Right lobe of liver (tissue), 4 donors: ENCODE results near the gene PTBP1.

Experiments
- POLR2A ChIP-seq: fragments of 450-650 bp; IDR thresholded peaks from one replicate; pipeline ENCODE4 v1.6.1; 2017; ENCODE audit warnings: antibody characterized with exemption, mild to moderate bottlenecking
- TF ChIP-seq, protein P1 (sequence below), 4 donors: fragments of 200-600 bp in 3 of 4; fragments of 450-650 bp in 1 of 4; IDR thresholded peaks; one replicate each; pipeline versions ENCODE4 v1.5.1 to v1.8.0; 2016 to 2022; ENCODE audit warnings: antibody characterized with exemption in 4 of 4, mild to moderate bottlenecking in 2 of 4
- donor health status: DM: no; HTN: no; CAD: no.
- donor health status: DM: no; HTN: no; CAD: no.
- donor health status: DM: no; HTN: yes; CAD: no.

- TF ChIP-seq, protein P1, sequence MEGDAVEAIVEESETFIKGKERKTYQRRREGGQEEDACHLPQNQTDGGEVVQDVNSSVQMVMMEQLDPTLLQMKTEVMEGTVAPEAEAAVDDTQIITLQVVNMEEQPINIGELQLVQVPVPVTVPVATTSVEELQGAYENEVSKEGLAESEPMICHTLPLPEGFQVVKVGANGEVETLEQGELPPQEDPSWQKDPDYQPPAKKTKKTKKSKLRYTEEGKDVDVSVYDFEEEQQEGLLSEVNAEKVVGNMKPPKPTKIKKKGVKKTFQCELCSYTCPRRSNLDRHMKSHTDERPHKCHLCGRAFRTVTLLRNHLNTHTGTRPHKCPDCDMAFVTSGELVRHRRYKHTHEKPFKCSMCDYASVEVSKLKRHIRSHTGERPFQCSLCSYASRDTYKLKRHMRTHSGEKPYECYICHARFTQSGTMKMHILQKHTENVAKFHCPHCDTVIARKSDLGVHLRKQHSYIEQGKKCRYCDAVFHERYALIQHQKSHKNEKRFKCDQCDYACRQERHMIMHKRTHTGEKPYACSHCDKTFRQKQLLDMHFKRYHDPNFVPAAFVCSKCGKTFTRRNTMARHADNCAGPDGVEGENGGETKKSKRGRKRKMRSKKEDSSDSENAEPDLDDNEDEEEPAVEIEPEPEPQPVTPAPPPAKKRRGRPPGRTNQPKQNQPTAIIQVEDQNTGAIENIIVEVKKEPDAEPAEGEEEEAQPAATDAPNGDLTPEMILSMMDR (IDR thresholded peaks at IDR 0.05) = no peak
- TF ChIP-seq POLR2A = no peak
Measured at GRCh38 chr19:749811-750210, 47.4 kb upstream of the PTBP1 start.
